ENCODE data around the gene RMDN3. TPM values are rescaled to one million over a fixed set of nuclear protein-coding genes. Genes with fewer than 3 reads are reported as not detected.

RMDN3 gene
- total RNA-seq, 1 donor from 2014 or later = 20.6 TPM

- no peak overlapping the region for H3K4me3 ChIP-seq (ENCODE audit: low read depth, low read length)
- no peak for DNase-seq (ENCODE audit: low read depth)
- TF ChIP-seq CTCF (conservative IDR thresholded peaks at IDR 0.05; ENCODE audit: low read depth, low read length) = peak; percentile 21
Observed at GRCh38 chr15:40739854-40740253, 15.2 kb downstream of the RMDN3 start.

- H3K4me3 ChIP-seq (ENCODE audit: low read depth, low read length) = no peak overlapping the region
- TF ChIP-seq CTCF (conservative IDR thresholded peaks at IDR 0.05; ENCODE audit: low read depth, low read length) = no peak
- no peak for DNase-seq (ENCODE audit: low read depth)
Observed at GRCh38 chr15:40739047-40739446, 16.0 kb downstream of the RMDN3 start.

GRCh38 chr15:40737048-40737447 lies 18.0 kb downstream of the RMDN3 start:
- no peak for DNase-seq (ENCODE audit: low read depth)
- no peak overlapping the region for H3K4me3 ChIP-seq (ENCODE audit: low read depth, low read length)
- no peak for TF ChIP-seq CTCF (conservative IDR thresholded peaks at IDR 0.05; ENCODE audit: low read depth, low read length)

GRCh38 chr15:40736575-40736974 lies 18.5 kb downstream of the RMDN3 start:
- DNase-seq (ENCODE audit: low read depth) = no peak
- TF ChIP-seq CTCF (conservative IDR thresholded peaks at IDR 0.05; ENCODE audit: low read depth, low read length) = no peak
- H3K4me3 ChIP-seq (ENCODE audit: low read depth, low read length) = no peak overlapping the region

- no peak for TF ChIP-seq CTCF (conservative IDR thresholded peaks at IDR 0.05; ENCODE audit: low read depth, low read length)
- no peak for DNase-seq (ENCODE audit: low read depth)
- H3K4me3 ChIP-seq (ENCODE audit: low read depth, low read length) = no peak overlapping the region
Observed at GRCh38 chr15:40731034-40731433, 24.0 kb downstream of the RMDN3 start.

GRCh38 chr15:40723919-40724318 lies 31.1 kb downstream of the RMDN3 start:
- no peak for DNase-seq (ENCODE audit: low read depth)

More at GRCh38 chr15:40723919-40724318, 31.1 kb downstream of the RMDN3 start:
- TF ChIP-seq CTCF (conservative IDR thresholded peaks at IDR 0.05; ENCODE audit: low read depth, low read length) = no peak
- no peak overlapping the region for H3K4me3 ChIP-seq (ENCODE audit: low read depth, low read length)

Measured in epithelial cell of proximal tubule (primary cell).